NOMO-1 treated with dmso at 0.1 percent for 144 hours (cell line): ENCODE measurements around the gene CHGA.
A peak's percentile ranks its signal among the peaks of the same experiment; 100 is the strongest.

ENCODE experiments used
- DNase-seq: peaks from one replicate; lab custom pipeline; 2025; ENCODE audit not compliant: unreplicated experiment; lab: John Stamatoyannopoulos, UW

Gene CHGA

GRCh38 chr14:92942976-92943710 is 20.2 kb downstream of the CHGA start:
- DNase-seq, result no peak

- no peak for DNase-seq
Observed at GRCh38 chr14:92943855-92944570, 21.1 kb downstream of the CHGA start.

GRCh38 chr14:92944976-92945375 is 22.0 kb downstream of the CHGA start:
- no peak for DNase-seq

GRCh38 chr14:92945544-92945943 is 22.6 kb downstream of the CHGA start:
- no peak for DNase-seq

DNA sequence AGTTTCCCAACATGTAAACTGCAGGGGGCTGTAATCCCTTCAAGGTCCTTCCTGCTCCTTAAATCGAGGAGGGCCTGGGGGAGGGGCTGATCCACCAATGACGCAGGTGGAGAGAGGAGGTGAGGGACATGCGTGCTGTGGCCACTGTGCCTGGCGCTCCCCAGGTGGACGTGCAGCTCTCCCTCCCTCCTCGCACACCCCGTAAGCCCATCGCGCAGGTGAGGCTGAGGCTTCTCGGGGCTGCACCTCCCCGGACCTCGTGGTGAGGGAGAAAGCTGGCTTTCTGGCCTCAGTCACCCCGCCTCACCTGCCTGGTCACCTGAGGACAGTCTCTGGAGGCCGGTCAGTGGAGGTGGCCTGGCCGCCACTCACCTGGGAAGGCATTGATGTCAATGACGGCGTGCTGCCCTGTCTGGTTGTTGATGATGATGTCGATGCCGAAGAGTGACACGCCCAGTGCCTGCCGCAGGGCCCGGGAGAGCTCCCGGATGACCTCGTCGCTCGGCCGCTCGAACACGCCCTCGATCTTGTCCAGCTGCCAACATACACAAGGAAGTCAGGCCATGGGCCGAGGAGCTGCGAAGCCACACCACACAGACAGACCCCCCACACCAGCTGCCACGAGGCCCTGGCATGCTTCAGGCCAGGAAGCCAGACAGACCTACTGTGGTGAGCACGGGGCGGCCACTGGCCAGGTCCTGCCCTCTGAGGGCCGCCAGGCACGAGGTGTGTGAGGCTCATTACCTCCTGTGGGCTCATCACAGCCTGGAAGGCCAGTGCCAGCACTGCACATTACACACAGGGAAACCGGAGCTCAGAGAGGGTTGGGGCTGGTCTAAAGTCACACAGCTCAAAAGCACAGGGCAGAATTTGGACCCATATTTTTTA is 23.3 kb downstream of the CHGA start:
- no peak for DNase-seq

GRCh38 chr14:92946847-92947545 is 24.0 kb downstream of the CHGA start:
- no peak for DNase-seq

DNA sequence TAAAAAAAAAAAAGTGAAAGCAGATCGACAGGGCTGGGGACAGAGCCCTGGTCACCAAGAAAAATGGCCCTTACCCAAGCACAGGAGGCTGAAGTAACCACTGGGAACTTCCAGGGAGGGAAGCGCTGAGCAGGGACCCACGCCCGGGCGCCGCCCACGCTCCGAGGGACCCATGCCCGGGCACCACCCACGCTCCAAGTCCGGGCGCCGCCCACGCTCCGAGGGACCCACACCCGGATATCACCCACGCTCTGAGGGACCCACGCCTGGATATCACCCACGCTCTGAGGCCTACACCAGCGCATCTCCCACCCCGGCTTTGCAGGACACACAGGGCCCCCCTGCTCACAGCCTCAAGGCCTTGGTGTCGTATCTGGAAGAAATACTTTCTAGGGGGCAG is 25.7 kb downstream of the CHGA start:
- no peak for DNase-seq

- no peak for DNase-seq
Observed at GRCh38 chr14:92949496-92950192, 26.7 kb downstream of the CHGA start.

GRCh38 chr14:92950193-92950540 is 27.2 kb downstream of the CHGA start:
- DNase-seq, result no peak

GRCh38 chr14:92950773-92951172 is 27.8 kb downstream of the CHGA start:
- DNase-seq, result no peak

- no peak for DNase-seq
Observed at GRCh38 chr14:92951261-92951660, 28.3 kb downstream of the CHGA start.

GRCh38 chr14:92951912-92952471 is 29.0 kb downstream of the CHGA start:
- peak; percentile 14 for DNase-seq

- DNase-seq, result no peak
Observed at GRCh38 chr14:92952481-92953298, 29.7 kb downstream of the CHGA start.

DNA sequence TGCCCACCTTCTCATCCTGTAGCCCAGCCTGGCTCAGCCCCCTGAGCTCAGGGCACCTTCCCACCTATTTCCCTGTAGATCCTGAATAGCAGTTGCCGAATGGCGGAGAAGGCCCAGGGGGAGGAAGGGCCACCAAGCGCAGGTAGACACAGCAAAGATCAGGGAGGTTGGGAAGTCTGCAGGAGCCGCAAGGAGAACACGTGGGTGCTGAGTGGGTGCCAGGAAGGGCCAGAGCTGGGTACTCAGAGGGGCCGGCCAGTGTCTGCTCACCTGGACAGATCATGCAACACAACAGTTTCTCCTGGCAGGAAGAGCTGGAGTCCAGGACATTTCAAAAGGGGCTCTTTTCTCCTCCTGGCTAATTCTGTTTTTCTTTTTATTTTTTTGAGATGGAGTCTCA is 30.6 kb downstream of the CHGA start:
- DNase-seq, result no peak

GRCh38 chr14:92954933-92955332 is 32.0 kb downstream of the CHGA start:
- DNase-seq, result no peak

- DNase-seq, result no peak
Observed at GRCh38 chr14:92955381-92955780, 32.4 kb downstream of the CHGA start.

DNA sequence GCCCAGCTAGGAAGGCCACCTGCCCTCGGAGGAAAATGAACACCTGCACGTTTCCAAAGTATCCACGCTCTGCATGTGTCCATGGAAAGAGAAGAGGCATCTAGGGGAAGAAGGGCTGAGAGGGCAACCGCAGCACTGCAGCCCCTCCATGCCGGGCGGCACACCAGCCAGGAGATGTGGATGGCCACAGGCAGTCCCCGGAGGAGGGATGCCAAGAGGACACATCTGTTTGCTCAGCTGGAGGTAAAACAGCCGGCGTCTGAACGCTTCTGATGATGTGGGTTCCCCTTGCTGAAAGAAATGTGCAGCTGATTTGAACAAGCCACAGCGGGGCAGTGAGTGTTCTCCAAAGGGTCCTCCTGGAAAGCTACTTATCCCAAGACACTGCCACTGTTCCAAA is 34.0 kb downstream of the CHGA start:
- no peak for DNase-seq

- DNase-seq, result no peak
Observed at GRCh38 chr14:92958373-92959188, 35.6 kb downstream of the CHGA start.

- DNase-seq, result no peak
Observed at GRCh38 chr14:92959189-92959531, 36.2 kb downstream of the CHGA start.
